H1 (cell line): ENCODE measurements around the gene ACSL3. TPM values are rescaled to one million over a fixed set of nuclear protein-coding genes. Genes with fewer than 3 reads are reported as not detected.

Experiments used
- CTCF ChIA-PET: fragments of 300-600 bp; sonication (Branson Sonifier 250); formaldehyde crosslinking; loops from one replicate; lab custom pipeline; 2021; ENCODE audit not compliant: partially characterized antibody; lab: Charles Lee
- POLR2A ChIA-PET: fragments of 300-600 bp; sonication (Branson Sonifier 250); formaldehyde crosslinking; loops from one replicate; lab custom pipeline; 2021; ENCODE audit warnings: inconsistent platforms; ENCODE audit not compliant: partially characterized antibody; lab: Charles Lee
- DNase-seq, 2 experiments: peaks; one replicate each; pipeline versions ENCODE4 v3.0.0 to v3.0.0-alpha.2; 2010 to 2022; ENCODE audit warnings: low spot score in 2 of 2, low read depth in 1 of 2, mixed read lengths in 1 of 2
- FAIRE-seq: peaks from 2 replicates; lab custom pipeline; 2011; peaks lifted over from hg19 to GRCh38; lab: Jason Lieb, UNC
- H2AFZ ChIP-seq: 2 replicates; pipeline ENCODE4 v1.8.1; 2012; ENCODE audit warnings: low read length, inconsistent platforms
- H2AK5ac ChIP-seq: 2 replicates; pipeline ENCODE4 v1.6.1; 2013; ENCODE audit warnings: low read depth, low read length
- H2BK120ac ChIP-seq: replicated peaks from 2 replicates; pipeline ENCODE3; 2013; ENCODE audit warnings: low read depth, low read length, inconsistent platforms
- H2BK12ac ChIP-seq: 2 replicates; pipeline ENCODE4 v1.6.1; 2013; ENCODE audit warnings: low read depth, low read length
- H2BK15ac ChIP-seq: 2 replicates; pipeline ENCODE4 v1.6.1; 2013; ENCODE audit warnings: low read length
- H2BK20ac ChIP-seq: 2 replicates; pipeline ENCODE4 v1.6.1; 2013; ENCODE audit warnings: low read length
- H2BK5ac ChIP-seq: 2 replicates; pipeline ENCODE4 v1.6.1; 2013; ENCODE audit warnings: low read depth, low read length
- H3K14ac ChIP-seq: 2 replicates; pipeline ENCODE4 v1.6.1; 2013; ENCODE audit warnings: inconsistent platforms; ENCODE audit not compliant: insufficient read length
- H3K18ac ChIP-seq: 2 replicates; pipeline ENCODE4 v1.6.1; 2013; ENCODE audit warnings: low read length; ENCODE audit errors: extremely low read depth
- H3K23ac ChIP-seq: 2 replicates; pipeline ENCODE4 v1.6.1; 2013; ENCODE audit warnings: inconsistent platforms; ENCODE audit not compliant: insufficient read length
- H3K23me2 ChIP-seq: 2 replicates; pipeline ENCODE4 v1.6.1; 2013; ENCODE audit warnings: low read depth, low read length
- H3K27ac ChIP-seq: 2 replicates; pipeline ENCODE4 v1.6.1; 2011; ENCODE audit warnings: low read depth, low read length, inconsistent platforms
- H3K27me3 ChIP-seq, 4 experiments: replicated peaks in 1 of 4; 1 replicate in 1 of 4; 2 replicates in 3 of 4; pipeline versions ENCODE4 v1.6.1 to v1.8.1; 2011 to 2013; ENCODE audit warnings: low read length in 3 of 4, mild to moderate bottlenecking in 3 of 4, inconsistent platforms in 2 of 4, mixed read lengths in 2 of 4, moderate library complexity in 1 of 4; ENCODE audit not compliant: control insufficient read depth in 3 of 4, insufficient read depth in 3 of 4; ENCODE audit errors: extremely low read depth in 1 of 4
- H3K36me3 ChIP-seq, 4 experiments: 2 replicates each; pipeline versions ENCODE4 v1.6.1 to v1.8.1; 2011 to 2013; ENCODE audit warnings: mild to moderate bottlenecking in 4 of 4, low read length in 3 of 4, moderate library complexity in 2 of 4, control low read depth in 1 of 4, inconsistent platforms in 1 of 4; ENCODE audit not compliant: insufficient read depth in 4 of 4, control insufficient read depth in 2 of 4
- H3K4ac ChIP-seq: replicated peaks from 2 replicates; pipeline ENCODE3; 2013; ENCODE audit warnings: low read length, low read depth, mixed read lengths, inconsistent platforms; ENCODE audit not compliant: insufficient read length
- H3K4me1 ChIP-seq, 4 experiments: replicated peaks in 1 of 4; 1 replicate in 1 of 4; 2 replicates in 3 of 4; pipeline versions ENCODE4 v1.6.1 to v1.8.1; 2011 to 2013; ENCODE audit warnings: low read length in 3 of 4, inconsistent platforms in 2 of 4, mixed read lengths in 1 of 4; ENCODE audit not compliant: insufficient read depth in 4 of 4, control insufficient read depth in 3 of 4
- H3K4me2 ChIP-seq, 2 experiments: 2 replicates each; pipeline versions ENCODE4 v1.6.1 to v1.8.1; 2011 to 2013; ENCODE audit warnings: low read depth in 2 of 2, low read length in 2 of 2, control low read depth in 1 of 2, inconsistent platforms in 1 of 2, mild to moderate bottlenecking in 1 of 2; ENCODE audit not compliant: insufficient read depth in 1 of 2
- H3K4me3 ChIP-seq, 4 experiments: fragments of 200-600, 300-600 bp in 1 of 4; sonication (generic), shearing (Covaris generic), sonication (Bioruptor Twin) in 1 of 4; 2 replicates each; pipeline versions ENCODE4 v1.5.1 to v1.8.1; 2011 to 2016; ENCODE audit warnings: low read length in 4 of 4, low read depth in 3 of 4, control low read depth in 2 of 4, inconsistent platforms in 2 of 4, mild to moderate bottlenecking in 2 of 4, mixed read lengths in 1 of 4, moderate library complexity in 1 of 4; ENCODE audit not compliant: insufficient read depth in 2 of 4; ENCODE audit errors: extremely low read depth in 1 of 4
- H3K56ac ChIP-seq: replicated peaks from 2 replicates; pipeline ENCODE3; 2013; ENCODE audit warnings: low read depth, mild to moderate bottlenecking, mixed read lengths, low read length, inconsistent platforms; ENCODE audit not compliant: insufficient read length
- H3K79me1 ChIP-seq: 2 replicates; pipeline ENCODE4 v1.6.1; 2013; ENCODE audit warnings: low read depth, low read length, control low read depth
- H3K79me2 ChIP-seq, 2 experiments: 2 replicates each; pipeline versions ENCODE4 v1.6.1 to v1.8.1; 2012 to 2013; ENCODE audit warnings: low read length in 2 of 2, mild to moderate bottlenecking in 2 of 2, inconsistent platforms in 1 of 2; ENCODE audit not compliant: insufficient read depth in 2 of 2, control insufficient read depth in 1 of 2
- H3K9ac ChIP-seq, 4 experiments: replicated peaks in 1 of 4; 1 replicate in 1 of 4; 2 replicates in 3 of 4; pipeline versions ENCODE4 v1.6.1 to v1.8.1; 2011 to 2013; ENCODE audit warnings: low read depth in 3 of 4, low read length in 3 of 4, control low read depth in 2 of 4, mild to moderate bottlenecking in 2 of 4, moderate library complexity in 2 of 4, inconsistent platforms in 1 of 4; ENCODE audit errors: extremely low read depth in 1 of 4
- H3K9me3 ChIP-seq, 2 experiments: 2 replicates each; pipeline versions ENCODE4 v1.6.1 to v1.8.1; 2012 to 2013; ENCODE audit warnings: mild to moderate bottlenecking in 2 of 2, moderate library complexity in 2 of 2, control low read depth in 1 of 2, inconsistent platforms in 1 of 2, low read depth in 1 of 2, low read length in 1 of 2, mixed read lengths in 1 of 2; ENCODE audit not compliant: insufficient read depth in 2 of 2
- H4K20me1 ChIP-seq, 2 experiments: replicated peaks in 1 of 2; 2 replicates each; pipeline versions ENCODE3 to v1.8.1; 2011 to 2013; ENCODE audit warnings: inconsistent platforms in 2 of 2, low read length in 2 of 2, mild to moderate bottlenecking in 1 of 2; ENCODE audit not compliant: insufficient read depth in 2 of 2, control insufficient read depth in 1 of 2
- H4K5ac ChIP-seq: 2 replicates; pipeline ENCODE4 v1.6.1; 2013; ENCODE audit warnings: low read length, low read depth, mixed read lengths, inconsistent platforms; ENCODE audit not compliant: insufficient read length
- H4K8ac ChIP-seq: 2 replicates; pipeline ENCODE4 v1.8.0; 2013; ENCODE audit warnings: mild to moderate bottlenecking, moderate library complexity, low read length, inconsistent platforms; ENCODE audit not compliant: insufficient read depth; ENCODE audit errors: extremely low read depth
- H4K91ac ChIP-seq: replicated peaks from 2 replicates; pipeline ENCODE3; 2013; ENCODE audit warnings: low read length, mixed read lengths, inconsistent platforms; ENCODE audit not compliant: insufficient read length
- ATF3 ChIP-seq: IDR thresholded peaks from 2 replicates; pipeline ENCODE4 v1.6.1; 2011; ENCODE audit warnings: low read depth, mild to moderate bottlenecking, low read length; ENCODE audit not compliant: insufficient read depth
- CHD1 ChIP-seq: IDR thresholded peaks from 2 replicates; pipeline ENCODE4 v1.6.1; 2012; ENCODE audit warnings: low read depth, low read length, improper control_type of control experiment
- EP300 ChIP-seq, 2 experiments: IDR thresholded peaks; 1 replicate in 1 of 2; 2 replicates in 1 of 2; pipeline ENCODE4 v1.6.1; 2011 to 2012; ENCODE audit warnings: low read depth in 2 of 2, low read length in 2 of 2, mild to moderate bottlenecking in 2 of 2, borderline replicate concordance in 1 of 2, inconsistent platforms in 1 of 2, moderate library complexity in 1 of 2
- FOSL1 ChIP-seq: IDR thresholded peaks from 2 replicates; pipeline ENCODE4 v1.6.1; 2011; ENCODE audit warnings: mild to moderate bottlenecking, low read depth, low read length, moderate library complexity; ENCODE audit not compliant: insufficient read depth
- JUN ChIP-seq: IDR thresholded peaks from 2 replicates; pipeline ENCODE4 v1.6.1; 2011; ENCODE audit warnings: low read depth, mild to moderate bottlenecking, improper control_type of control experiment, low read length
- NRF1 ChIP-seq: IDR thresholded peaks from 2 replicates; pipeline ENCODE4 v1.6.1; 2011; ENCODE audit warnings: mild to moderate bottlenecking, low read depth, low read length, improper control_type of control experiment
- POLR2AphosphoS5 ChIP-seq: IDR thresholded peaks from 2 replicates; pipeline ENCODE4 v1.6.1; 2011; ENCODE audit warnings: low read depth, low read length
- RAD21 ChIP-seq, 2 experiments: IDR thresholded peaks in 1 of 2; conservative IDR thresholded peaks in 1 of 2; 2 replicates each; pipeline ENCODE4 v1.6.1; 2011; ENCODE audit warnings: low read depth in 2 of 2, low read length in 2 of 2, improper control_type of control experiment in 1 of 2, inconsistent platforms in 1 of 2, mild to moderate bottlenecking in 1 of 2, moderate library complexity in 1 of 2
- SIRT6 ChIP-seq: IDR thresholded peaks from one replicate; pipeline ENCODE4 v1.7.1; 2012; ENCODE audit warnings: low read length, inconsistent platforms
- SIX5 ChIP-seq: IDR thresholded peaks from 2 replicates; pipeline ENCODE4 v1.6.1; 2011; ENCODE audit warnings: mild to moderate bottlenecking, low read depth, low read length
- SP1 ChIP-seq: IDR thresholded peaks from 2 replicates; pipeline ENCODE4 v1.6.1; 2011; ENCODE audit warnings: low read depth, low read length
- TBP ChIP-seq: IDR thresholded peaks from 2 replicates; pipeline ENCODE4 v1.6.1; 2011; ENCODE audit warnings: low read depth, low read length, improper control_type of control experiment
- TEAD4 ChIP-seq: IDR thresholded peaks from 2 replicates; pipeline ENCODE4 v1.6.1; 2012; ENCODE audit warnings: low read depth, low read length, inconsistent platforms, mixed read lengths
- WGBS, 2 experiments: shearing (Covaris generic) in 1 of 2; methylation state at CpG; one replicate each; pipeline versions ENCODE4 v1.1.6 to v1.1.7; 2013 to 2015; ENCODE audit warnings: low lambda C conversion rate in 2 of 2, mixed read lengths in 2 of 2, inconsistent platforms in 1 of 2, low coverage in 1 of 2, missing lambda C conversion rate in 1 of 2; ENCODE audit not compliant: insufficient replicate concordance in 2 of 2, insufficient coverage in 1 of 2, insufficient read length in 1 of 2; ENCODE audit errors: extremely low coverage in 1 of 2, missing lambda C conversion rate in 1 of 2; 5-methylcytosine and 5-hydroxymethylcytosine counted together
- polyA plus RNA-seq, 7 experiments: library from polyadenylated mRNA; depleted of rRNA in 3 of 7; stranded (reverse) in 5 of 7; unstranded in 2 of 7; fragments of >200 nt in 5 of 7; fragments of 200-250 nt in 2 of 7; gene quantifications; 1 replicate in 5 of 7; 2 replicates in 1 of 7; 4 replicates in 1 of 7; pipeline versions ENCODE4 v1.2.1 to v1.2.3, GENCODE V29; 2011 to 2013; ENCODE audit warnings: missing spikeins in 2 of 7, mixed read lengths in 2 of 7
- total RNA-seq: library from RNA; stranded (reverse); fragmentation: NEBNext Ultra II Directional; extraction: Animal tissue kit (Norgen Biotek cat#: 25700); gene quantifications from 2 replicates; pipeline ENCODE4 v1.2.1, GENCODE V29; 2021

Gene ACSL3
- total and polyA plus RNA-seq, 2 of the 8 experiments (the other 6 are each of a cell fraction or from before 2014, with no cell fraction given), result 37.5 to 98.1 TPM

- no peaks in the 10 kb centered on the region for H3K4me1 ChIP-seq
- ChIA-PET POLR2A (no interaction called here), CTCF (interaction anchor here (0.8 to 2.1 kb wide), 2 partner anchors 15 to 21 kb away, joined by 3 to 6 read pairs; no protein-coding TSS in a partner anchor)
- no peak overlapping the region for H2AFZ ChIP-seq
- H3K23ac ChIP-seq, result no peak overlapping the region
- no peak overlapping the region for H4K8ac ChIP-seq
- no peak for FAIRE-seq
- H3K79me2 ChIP-seq, result no peaks in the 10 kb centered on the region
- no peaks in the 10 kb centered on the region for H3K23me2 ChIP-seq
- H2BK120ac ChIP-seq, result no peak overlapping the region
- H3K4ac ChIP-seq, result no peak overlapping the region
- H2BK12ac ChIP-seq, result no peak overlapping the region
- no peak overlapping the region for H3K56ac ChIP-seq
- 85% methylated on average over 2 of the region's 2 CpGs; no CpG with 5 or more reads in 1 of the 2 experiments for WGBS, 2 experiments
- no peak overlapping the region for H3K18ac ChIP-seq
- no peak overlapping the region for H4K5ac ChIP-seq
- no peak overlapping the region for H3K4me3 ChIP-seq
- no peak overlapping the region for H3K27ac ChIP-seq
- TF ChIP-seq JUN (no peak), ATF3 (no peak), SIX5 (no peak), FOSL1 (no peak), SIRT6 (no peak), EP300 (IDR thresholded peaks at IDR 0.05; ENCODE audit: borderline replicate concordance in 1 of 2, low read depth in 2 of 2, low read length in 2 of 2) (no peak), NRF1 (no peak), CHD1 (no peak), RAD21 (IDR thresholded peaks at IDR 0.05 in 1 of 2, conservative IDR thresholded peaks at IDR 0.05 in 1 of 2; ENCODE audit: low read depth in 2 of 2, low read length in 2 of 2) (no peak), SP1 (no peak), POLR2AphosphoS5 (no peak), TEAD4 (no peak), TBP (no peak)
- H3K9me3 ChIP-seq, result peaks cover 0 to 3% of the 10 kb centered on the region in 2 experiments; a peak in 2 of 4 replicates
- H4K91ac ChIP-seq, result no peak overlapping the region
- H3K4me2 ChIP-seq, result no peak overlapping the region
- no peak overlapping the region for H2BK5ac ChIP-seq
- no peaks in the 10 kb centered on the region for H3K36me3 ChIP-seq
- no peaks in the 10 kb centered on the region for H4K20me1 ChIP-seq
- no peaks in the 10 kb centered on the region for H3K27me3 ChIP-seq
- H2BK20ac ChIP-seq, result no peak overlapping the region
- no peak overlapping the region for H2BK15ac ChIP-seq
- H3K79me1 ChIP-seq, result no peaks in the 10 kb centered on the region
- H3K9ac ChIP-seq, result no peak overlapping the region
- no peak overlapping the region for H3K14ac ChIP-seq
- no peak for DNase-seq
- no peak overlapping the region for H2AK5ac ChIP-seq
These were observed 131.3 kb downstream of the ACSL3 start for GRCh38 chr2:222992137-222992536.
